AG09309 (cell line): ENCODE results near the gene KCNB1.

Source experiments
- DNase-seq: peaks from one replicate; pipeline ENCODE4 v3.0.0-alpha.2; 2010; ENCODE audit warnings: low read depth
- H3K4me3 ChIP-seq: 2 replicates; pipeline ENCODE4 v1.5.1; 2011; ENCODE audit warnings: mild to moderate bottlenecking, low read depth, low read length, moderate library complexity; ENCODE audit not compliant: control insufficient read depth
- TF ChIP-seq, protein P1 (sequence below): IDR thresholded peaks from 2 replicates; pipeline ENCODE4 v1.5.1; 2011; ENCODE audit warnings: mild to moderate bottlenecking, low read depth, low read length, inconsistent platforms; ENCODE audit not compliant: insufficient read depth, control insufficient read depth; ENCODE audit errors: missing control alignments

KCNB1 gene

DNA sequence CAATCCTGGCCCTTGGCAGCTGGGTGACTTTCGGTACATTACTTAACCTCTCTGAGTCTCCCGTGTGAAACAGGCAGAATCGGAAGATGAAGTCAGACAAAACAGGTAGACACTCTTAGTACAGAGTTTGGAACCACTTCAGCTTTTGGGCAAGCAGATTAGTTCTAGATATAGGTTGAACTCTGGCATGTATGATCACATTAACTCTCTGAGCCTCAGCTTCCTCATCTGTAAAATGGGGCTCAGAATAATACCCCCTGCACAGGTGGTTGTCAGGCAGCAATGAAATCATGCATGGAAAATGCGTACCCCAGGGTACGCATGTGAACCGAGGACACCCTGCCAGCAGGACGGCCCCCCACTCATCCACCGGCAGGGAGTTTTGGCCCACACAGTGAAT lies 87.7 kb downstream of the KCNB1 start:
- no peak overlapping the region for H3K4me3 ChIP-seq
- TF ChIP-seq, protein P1, sequence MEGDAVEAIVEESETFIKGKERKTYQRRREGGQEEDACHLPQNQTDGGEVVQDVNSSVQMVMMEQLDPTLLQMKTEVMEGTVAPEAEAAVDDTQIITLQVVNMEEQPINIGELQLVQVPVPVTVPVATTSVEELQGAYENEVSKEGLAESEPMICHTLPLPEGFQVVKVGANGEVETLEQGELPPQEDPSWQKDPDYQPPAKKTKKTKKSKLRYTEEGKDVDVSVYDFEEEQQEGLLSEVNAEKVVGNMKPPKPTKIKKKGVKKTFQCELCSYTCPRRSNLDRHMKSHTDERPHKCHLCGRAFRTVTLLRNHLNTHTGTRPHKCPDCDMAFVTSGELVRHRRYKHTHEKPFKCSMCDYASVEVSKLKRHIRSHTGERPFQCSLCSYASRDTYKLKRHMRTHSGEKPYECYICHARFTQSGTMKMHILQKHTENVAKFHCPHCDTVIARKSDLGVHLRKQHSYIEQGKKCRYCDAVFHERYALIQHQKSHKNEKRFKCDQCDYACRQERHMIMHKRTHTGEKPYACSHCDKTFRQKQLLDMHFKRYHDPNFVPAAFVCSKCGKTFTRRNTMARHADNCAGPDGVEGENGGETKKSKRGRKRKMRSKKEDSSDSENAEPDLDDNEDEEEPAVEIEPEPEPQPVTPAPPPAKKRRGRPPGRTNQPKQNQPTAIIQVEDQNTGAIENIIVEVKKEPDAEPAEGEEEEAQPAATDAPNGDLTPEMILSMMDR: no peak
- DNase-seq: no peak

DNA sequence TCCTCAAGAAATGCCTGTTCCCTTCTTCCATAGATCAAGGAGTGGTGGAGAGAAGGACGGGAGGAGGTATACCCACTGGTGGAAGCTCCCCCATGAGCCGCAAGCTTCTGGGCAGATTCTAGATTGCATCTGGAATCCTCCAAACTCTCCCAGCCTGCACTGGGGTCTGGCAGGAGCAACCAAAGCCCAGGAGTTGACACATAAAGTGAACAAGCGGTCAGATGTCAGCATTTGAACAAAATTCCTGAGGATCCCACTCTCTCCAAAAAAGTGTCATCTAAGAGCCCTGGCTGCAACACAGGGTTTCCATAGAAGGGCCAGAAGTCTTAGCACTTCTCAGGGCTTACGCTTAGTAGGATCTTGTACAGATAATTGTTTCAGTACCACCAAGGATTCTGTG lies 88.2 kb downstream of the KCNB1 start:
- H3K4me3 ChIP-seq: no peak overlapping the region
- DNase-seq: no peak

DNA sequence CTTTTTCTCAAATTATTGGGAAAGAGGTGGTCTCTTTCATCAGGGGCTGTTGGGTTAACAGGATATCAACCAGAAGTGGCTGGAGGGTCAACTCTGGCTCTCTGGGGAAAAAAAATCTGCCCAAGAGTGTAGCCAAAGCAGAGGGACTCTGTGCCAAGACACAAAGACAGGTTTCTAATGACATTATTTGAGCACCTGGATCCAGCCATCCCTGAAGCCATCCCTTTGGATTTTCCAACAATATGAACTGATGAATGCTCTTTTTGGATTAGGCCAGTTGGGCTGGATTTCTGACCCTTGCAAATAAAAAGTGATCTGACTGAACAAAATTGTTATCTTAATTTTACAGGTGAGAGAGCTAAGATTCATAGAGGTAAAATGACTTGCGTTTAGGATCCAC lies 88.7 kb downstream of the KCNB1 start:
- DNase-seq: no peak
- TF ChIP-seq, protein P1: no peak
- H3K4me3 ChIP-seq: no peak overlapping the region

More for the DNA sequence above, 88.2 kb downstream of the KCNB1 start:
- TF ChIP-seq, protein P1: no peak

DNA sequence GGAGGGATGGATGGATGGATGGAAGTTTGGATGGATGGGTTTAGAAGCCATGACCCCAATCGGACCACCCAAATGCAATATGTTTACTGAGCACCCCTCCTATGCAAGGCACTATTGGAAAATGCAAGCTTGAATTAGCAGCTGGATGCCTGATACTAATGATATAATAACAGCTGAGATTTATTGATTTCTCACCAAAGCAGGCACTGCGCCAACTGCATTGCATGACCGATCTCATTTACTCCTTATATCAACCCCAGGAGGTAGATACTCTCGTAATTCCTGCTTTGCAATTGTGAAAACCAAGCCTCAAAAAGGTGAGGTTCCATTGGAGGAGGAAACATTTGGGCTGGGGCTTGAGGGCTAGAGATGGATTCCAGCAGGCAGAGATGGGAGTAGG lies 89.7 kb downstream of the KCNB1 start:
- TF ChIP-seq, protein P1: no peak
- H3K4me3 ChIP-seq: no peak overlapping the region
- no peak for DNase-seq

DNA sequence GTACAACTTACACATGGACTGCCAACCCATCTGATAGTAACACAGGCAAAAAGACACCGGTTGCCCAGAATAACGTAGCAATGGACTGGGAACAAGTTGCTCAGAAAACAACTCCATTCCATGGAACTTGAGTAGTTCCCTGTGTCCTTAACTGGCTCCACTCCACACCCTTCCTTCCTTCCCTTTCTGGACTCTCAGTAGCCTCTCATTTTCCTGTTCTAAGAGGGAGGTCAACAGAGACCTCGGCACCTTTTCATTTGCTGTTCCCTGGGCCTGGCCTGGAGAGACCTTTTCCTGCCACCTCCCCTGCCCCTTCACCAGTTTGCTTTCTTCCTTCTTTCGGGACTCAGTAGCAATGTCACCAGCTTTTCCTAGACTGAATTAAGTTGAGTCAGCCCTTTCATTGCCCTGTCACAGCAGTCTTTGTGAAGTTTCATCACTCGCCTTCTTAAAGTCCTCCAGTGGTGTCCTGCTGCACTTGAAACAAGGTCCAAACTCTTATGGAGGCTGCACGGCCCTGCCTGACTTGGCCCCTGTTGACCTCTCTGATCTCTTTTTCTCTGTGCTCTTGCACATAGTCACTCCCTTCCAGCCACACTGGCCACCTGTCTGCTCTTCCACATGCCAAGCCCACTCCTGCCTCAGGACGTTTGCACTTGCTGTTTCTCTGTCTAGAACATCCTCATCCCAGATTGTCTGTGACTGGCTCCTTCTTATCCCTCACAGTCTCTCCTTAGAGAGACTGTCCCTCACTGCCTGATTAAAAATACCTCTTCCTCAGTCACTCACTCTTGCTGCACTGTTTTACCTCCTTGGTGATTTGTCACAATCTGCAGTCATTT lies 90.8 kb downstream of the KCNB1 start:
- TF ChIP-seq, protein P1: no peak
- H3K4me3 ChIP-seq: no peak overlapping the region
- DNase-seq: no peak

DNA sequence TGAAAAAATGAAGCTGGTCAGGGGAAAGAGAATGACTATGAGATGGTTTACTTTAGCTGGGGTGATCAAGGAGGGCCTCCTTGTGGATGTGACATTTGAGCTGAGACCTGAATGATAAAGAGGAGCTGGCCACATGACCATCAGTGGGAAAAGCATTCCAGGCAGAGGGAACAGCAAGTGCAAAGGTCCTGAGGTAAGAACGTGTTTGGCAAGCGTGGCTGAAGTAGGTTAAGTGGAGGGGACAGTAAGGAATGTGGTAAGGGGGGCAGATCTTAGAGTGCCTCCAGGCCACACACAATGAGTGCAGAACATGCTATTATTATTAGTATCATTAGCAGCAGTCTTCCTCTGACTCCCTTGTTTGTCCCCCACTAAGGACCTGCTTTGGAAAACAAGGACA lies 92.6 kb downstream of the KCNB1 start:
- TF ChIP-seq, protein P1: no peak
- DNase-seq: no peak
- H3K4me3 ChIP-seq: no peak overlapping the region
